Mesodermal cell (in vitro differentiated cells): ENCODE measurements around the gene CUL4A.

Experiments
- H3K27ac ChIP-seq: 2 replicates; pipeline ENCODE4 v1.7.0; 2013; ENCODE audit warnings: mild to moderate bottlenecking, low read depth, low read length, moderate library complexity; ENCODE audit not compliant: severe bottlenecking
- H3K36me3 ChIP-seq: 2 replicates; pipeline ENCODE4 v1.7.1; 2013; ENCODE audit warnings: mild to moderate bottlenecking, low read length, moderate library complexity; ENCODE audit not compliant: control insufficient read depth, insufficient read depth
- H3K4me1 ChIP-seq: one replicate; pipeline ENCODE4 v1.7.1; 2013; ENCODE audit warnings: mild to moderate bottlenecking, low read length; ENCODE audit not compliant: insufficient read depth, control insufficient read depth, poor library complexity, severe bottlenecking
- H3K4me3 ChIP-seq: 2 replicates; pipeline ENCODE4 v1.7.0; 2013; ENCODE audit warnings: low read length, control low read depth, mild to moderate bottlenecking; ENCODE audit not compliant: insufficient read depth, poor library complexity, severe bottlenecking; ENCODE audit errors: extremely low read depth
- H3K9me3 ChIP-seq: 2 replicates; pipeline ENCODE4 v1.7.1; 2013; ENCODE audit warnings: mild to moderate bottlenecking, low read length, moderate library complexity; ENCODE audit not compliant: control insufficient read depth
- WGBS, 2 experiments: methylation state at CpG; one replicate each; pipeline ENCODE4 v1.1.5; 2013; ENCODE audit warnings: missing lambda C conversion rate in 2 of 2; ENCODE audit not compliant: insufficient coverage in 2 of 2; 5-methylcytosine and 5-hydroxymethylcytosine counted together

CUL4A gene

DNA sequence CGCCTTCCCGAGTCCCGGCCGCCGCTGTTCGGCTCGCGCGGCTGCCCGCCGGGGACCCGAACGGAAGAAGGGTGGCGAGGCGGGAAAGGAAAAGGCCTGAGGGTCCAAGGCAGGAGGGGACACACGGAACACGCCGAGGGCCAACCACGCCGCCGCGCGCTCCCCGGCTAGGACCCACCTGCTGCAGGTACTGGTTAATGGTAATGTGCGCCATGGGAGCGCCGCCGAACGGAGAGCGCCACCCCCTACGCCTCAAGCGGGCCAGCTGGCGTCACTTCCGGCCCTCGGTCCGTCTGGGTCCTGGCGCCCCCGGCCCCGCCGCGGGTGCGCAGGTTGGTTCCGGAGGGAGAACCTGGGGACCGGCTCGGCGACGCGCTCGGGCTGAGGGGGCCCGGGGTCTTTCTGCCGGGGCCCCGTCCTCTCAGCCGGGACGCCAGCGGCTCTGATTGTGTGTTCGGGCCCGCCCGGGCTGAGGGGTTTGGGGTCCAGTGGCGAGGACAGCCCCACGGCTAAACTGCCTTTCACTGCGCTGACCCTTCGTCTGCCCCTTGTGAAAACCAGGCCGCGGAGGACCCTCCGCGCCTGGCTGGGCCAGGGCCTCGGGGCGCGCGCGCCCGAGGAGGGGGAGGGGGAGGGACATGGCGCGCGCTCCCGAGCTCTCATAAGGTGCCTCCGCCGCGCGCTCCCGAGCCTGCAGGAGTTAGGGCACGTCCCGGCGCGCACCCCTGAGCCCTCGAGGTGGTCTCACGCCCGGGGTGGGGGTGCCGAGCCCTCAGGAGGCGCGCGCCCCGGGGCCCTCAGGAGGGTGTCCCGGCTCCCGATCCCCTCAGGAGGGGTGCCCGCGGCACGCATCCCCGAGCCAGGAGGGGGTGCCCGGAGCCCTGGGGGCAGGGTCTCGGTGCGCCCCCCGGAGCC lies 735 bp upstream of the CUL4A start, which contains the start of gene PCID2:
Gene PCID2 (minus strand): TSS at position 249 of the 915 bp plus-strand sequence. CDS start 35 bp downstream, at position 214.
- H3K4me3 ChIP-seq: peak within 1 kb of the TSS; percentile 80
- 0 to 1% methylated on average over 65 to 93 of the region's 103 CpGs for WGBS, 2 experiments

DNA sequence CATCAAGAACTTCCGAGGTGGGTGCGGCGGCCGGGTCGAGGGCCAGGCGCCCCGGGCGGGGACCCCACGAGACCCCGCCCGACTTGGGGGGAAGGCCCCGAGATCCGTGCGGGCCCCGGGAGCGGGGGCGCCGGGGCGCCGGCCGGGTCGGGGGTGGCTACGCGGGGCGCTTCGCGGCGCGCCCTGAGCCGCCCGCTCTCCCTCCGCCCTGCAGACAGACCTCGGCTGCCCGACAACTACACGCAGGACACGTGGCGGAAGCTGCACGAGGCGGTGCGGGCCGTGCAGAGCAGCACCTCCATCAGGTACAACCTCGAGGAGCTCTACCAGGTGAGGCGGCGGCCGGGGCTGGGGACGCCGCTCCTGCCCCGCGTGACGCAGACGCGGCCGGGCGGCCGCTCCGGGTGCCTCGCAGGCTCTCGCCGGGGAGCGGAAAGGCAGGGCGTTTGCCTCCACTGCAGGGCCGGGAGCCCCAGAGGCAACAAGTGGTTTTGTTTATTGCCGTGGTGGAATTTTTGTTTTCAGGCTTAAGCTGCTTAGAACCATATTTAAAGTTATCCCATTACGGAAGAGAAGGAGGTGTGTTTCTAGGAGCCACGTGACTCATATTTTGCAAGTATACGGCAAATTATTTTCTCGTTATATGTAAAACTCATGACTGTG lies 477 bp downstream of the CUL4A start:
- Histone ChIP-seq H3K4me1 (peaks cover 19% of the 10 kb centered on the region), H3K27ac (peak overlapping the region; percentile 80), H3K9me3 (no peaks in the 10 kb centered on the region), H3K4me3 (peak overlapping the region; percentile 80), H3K36me3 (peaks cover 57% of the 10 kb centered on the region)
- WGBS, 2 experiments: 0 to 1% methylated on average over 40 to 45 of the region's 67 CpGs

More for the DNA sequence above, 735 bp upstream of the CUL4A start, which contains the start of gene PCID2:
- Histone ChIP-seq H3K4me1 (peaks cover 24% of the 10 kb centered on the region), H3K27ac (peak within 1 kb of the TSS; percentile 98), H3K36me3 (peaks cover 49% of the 10 kb centered on the region), H3K9me3 (no peaks in the 10 kb centered on the region)

DNA sequence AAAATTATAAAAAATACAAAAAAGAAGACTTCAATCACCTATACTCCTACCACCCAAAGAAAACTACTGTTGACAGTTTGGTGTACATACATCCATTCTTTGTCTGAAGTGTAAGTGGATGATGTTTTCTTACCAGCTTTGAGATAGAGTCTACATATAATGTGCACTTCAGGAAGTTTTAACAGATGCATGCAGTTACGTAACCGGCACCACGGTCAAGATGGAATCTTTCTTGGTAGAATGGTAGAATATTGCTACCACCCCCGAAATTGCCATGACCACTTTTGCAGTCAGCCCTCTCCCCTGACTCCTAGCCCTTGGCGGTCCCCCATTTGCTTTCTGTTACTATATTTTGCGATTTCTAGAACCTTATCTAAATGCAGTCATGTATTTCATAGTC lies 1.4 kb downstream of the CUL4A start:
- peaks cover 25% of the 10 kb centered on the region for H3K4me1 ChIP-seq
- peaks cover 49% of the 10 kb centered on the region for H3K36me3 ChIP-seq
- WGBS, 2 experiments: 95 to 100% methylated on average over 2 of the region's 6 CpGs
- H3K9me3 ChIP-seq: no peaks in the 10 kb centered on the region
- H3K27ac ChIP-seq: no peak overlapping the region
- peak overlapping the region; percentile 80 for H3K4me3 ChIP-seq

DNA sequence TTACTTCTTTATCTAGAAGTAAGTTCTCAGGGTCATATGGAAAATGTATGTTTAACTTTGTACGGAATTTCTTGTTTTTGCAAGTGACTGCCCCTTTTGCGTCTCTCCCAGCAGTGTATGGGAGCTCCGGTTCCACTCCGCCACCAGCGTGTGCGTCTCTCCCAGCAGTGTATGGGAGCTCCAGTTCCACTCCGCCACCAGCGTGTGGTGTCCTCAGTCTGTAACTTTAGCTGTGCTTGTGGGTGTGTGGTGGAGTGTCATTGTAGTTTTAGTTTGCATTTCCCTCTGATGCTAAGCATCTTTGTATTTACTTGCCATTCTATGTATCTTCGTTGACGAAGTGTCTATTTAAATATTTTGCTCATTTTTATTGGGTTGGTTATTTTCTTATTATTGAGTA lies 2.4 kb downstream of the CUL4A start:
- H3K4me3 ChIP-seq: no peak overlapping the region
- 90 to 100% methylated on average over 6 to 7 of the region's 10 CpGs for WGBS, 2 experiments

DNA sequence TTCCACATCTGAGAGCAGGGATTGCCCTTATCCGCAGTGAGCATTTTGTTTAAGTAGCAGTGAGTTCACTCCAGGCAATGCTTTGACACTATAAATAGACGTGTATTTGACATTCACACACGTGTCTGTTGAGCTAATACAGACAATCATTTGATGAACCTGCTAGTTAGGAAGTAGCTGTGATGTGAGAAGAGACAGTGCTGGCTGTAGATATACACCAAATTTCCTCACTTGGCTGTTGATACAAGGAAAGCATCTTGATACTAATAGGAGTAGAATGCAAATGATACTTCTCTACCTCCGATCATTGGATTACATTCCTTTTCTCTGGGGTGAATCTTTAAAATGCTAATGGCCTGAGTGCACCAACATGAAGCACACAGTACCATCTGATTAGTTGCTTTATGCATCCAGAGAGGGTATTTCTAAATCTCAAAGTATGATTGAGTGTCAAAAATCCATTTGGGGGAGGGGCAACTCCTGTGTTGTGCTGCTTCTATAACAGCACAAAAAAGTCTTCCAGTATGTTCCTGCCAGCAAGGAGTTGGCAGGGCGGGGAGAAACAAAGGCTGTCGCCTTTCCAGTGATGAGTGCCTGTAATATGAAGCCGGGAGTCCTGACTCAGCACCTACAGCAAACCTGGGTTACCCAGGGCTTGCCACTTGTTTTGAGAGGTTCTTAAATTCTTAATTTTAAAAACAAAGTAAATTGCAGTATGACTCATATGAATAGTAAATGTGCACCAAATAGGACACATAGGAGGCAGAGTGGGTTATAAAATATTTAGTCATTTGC lies 7.0 kb downstream of the CUL4A start:
- 52 to 60% methylated on average over 5 of the region's 7 CpGs for WGBS, 2 experiments
- peaks cover 24% of the 10 kb centered on the region for H3K4me1 ChIP-seq
- H3K4me3 ChIP-seq: no peak overlapping the region
- H3K9me3 ChIP-seq: no peaks in the 10 kb centered on the region
- H3K27ac ChIP-seq: peak overlapping the region; percentile 52
- peaks cover 69% of the 10 kb centered on the region for H3K36me3 ChIP-seq

More for the DNA sequence above, 2.4 kb downstream of the CUL4A start:
- no peak overlapping the region for H3K27ac ChIP-seq
- peaks cover 32% of the 10 kb centered on the region for H3K4me1 ChIP-seq
- peaks cover 40% of the 10 kb centered on the region for H3K36me3 ChIP-seq
- H3K9me3 ChIP-seq: no peaks in the 10 kb centered on the region

DNA sequence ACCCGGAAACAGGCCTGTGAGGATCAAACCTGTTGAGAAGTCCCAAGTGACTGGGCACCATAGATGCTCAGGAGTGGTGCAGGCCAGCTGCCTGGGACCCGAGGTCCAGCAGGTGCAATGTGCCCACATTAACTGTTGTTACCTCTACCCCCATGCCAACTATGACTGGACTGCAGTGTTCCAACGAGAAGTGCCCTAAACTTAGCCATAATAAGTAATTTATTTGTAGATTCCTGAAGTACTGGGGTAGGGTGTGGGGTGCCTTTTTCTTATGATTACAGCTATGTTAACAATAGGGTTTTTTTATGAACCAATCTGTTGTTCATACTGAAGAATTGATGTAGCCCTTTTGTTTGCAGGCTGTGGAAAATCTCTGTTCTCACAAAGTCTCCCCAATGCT lies 9.2 kb downstream of the CUL4A start:
- peaks cover 68% of the 10 kb centered on the region for H3K36me3 ChIP-seq
- 94 to 100% methylated on average over 1 to 2 of the region's 3 CpGs for WGBS, 2 experiments
- no peaks in the 10 kb centered on the region for H3K9me3 ChIP-seq
- H3K27ac ChIP-seq: no peak overlapping the region
- no peak overlapping the region for H3K4me3 ChIP-seq
- H3K4me1 ChIP-seq: peaks cover 20% of the 10 kb centered on the region

- no peaks in the 10 kb centered on the region for H3K9me3 ChIP-seq
- peak overlapping the region; percentile 6 for H3K27ac ChIP-seq
- H3K36me3 ChIP-seq: peaks cover 68% of the 10 kb centered on the region
- H3K4me3 ChIP-seq: no peak overlapping the region
- H3K4me1 ChIP-seq: peaks cover 20% of the 10 kb centered on the region
- WGBS, 2 experiments: 92 to 98% methylated on average over 13 to 14 of the region's 14 CpGs
Observed at GRCh38 chr13:113219256-113219940, 10.0 kb downstream of the CUL4A start.

GRCh38 chr13:113220141-113220598 lies 10.8 kb downstream of the CUL4A start:
- H3K36me3 ChIP-seq: peaks cover 70% of the 10 kb centered on the region
- no peaks in the 10 kb centered on the region for H3K9me3 ChIP-seq
- WGBS, 2 experiments: 95 to 96% methylated on average over 13 of the region's 13 CpGs
- peaks cover 19% of the 10 kb centered on the region for H3K4me1 ChIP-seq
- peak overlapping the region; percentile 6 for H3K27ac ChIP-seq
- H3K4me3 ChIP-seq: no peak overlapping the region

GRCh38 chr13:113220877-113221276 lies 11.5 kb downstream of the CUL4A start:
- 96 to 98% methylated on average over 5 to 6 of the region's 7 CpGs for WGBS, 2 experiments
- peaks cover 12% of the 10 kb centered on the region for H3K4me1 ChIP-seq
- peaks cover 77% of the 10 kb centered on the region for H3K36me3 ChIP-seq
- H3K4me3 ChIP-seq: no peak overlapping the region
- no peak overlapping the region for H3K27ac ChIP-seq
- H3K9me3 ChIP-seq: no peaks in the 10 kb centered on the region

DNA sequence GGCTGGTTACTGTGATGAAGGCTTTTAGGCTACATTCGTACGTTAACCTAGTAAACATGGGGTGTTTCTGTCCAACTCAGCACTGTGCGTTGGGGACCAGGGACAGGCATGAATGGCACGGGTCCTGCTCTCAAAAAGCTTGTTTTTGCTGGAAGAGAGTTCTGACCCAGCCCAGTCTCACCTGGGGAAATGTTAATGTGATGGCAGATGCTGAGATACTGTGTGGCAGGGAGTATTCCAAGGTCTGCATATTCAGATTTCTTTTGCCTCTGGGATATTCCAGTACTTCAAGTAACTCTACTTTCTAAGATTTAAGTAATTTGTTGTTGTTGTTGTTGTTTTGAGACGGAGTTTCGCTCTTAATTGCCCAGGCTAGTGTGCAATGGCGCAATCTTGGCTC lies 13.7 kb downstream of the CUL4A start:
- Histone ChIP-seq H3K9me3 (no peaks in the 10 kb centered on the region), H3K36me3 (peaks cover 94% of the 10 kb centered on the region), H3K27ac (no peak overlapping the region), H3K4me1 (peaks cover 5% of the 10 kb centered on the region), H3K4me3 (no peak overlapping the region)
- WGBS, 2 experiments: 95 to 100% methylated on average over 5 to 7 of the region's 7 CpGs
